GM20000 (cell line): Measurements from ENCODE around the gene STKLD1.

Source experiments
- DNase-seq: peaks from one replicate; pipeline ENCODE4 v3.0.0; 2012; ENCODE audit warnings: low spot score
- TF ChIP-seq, protein P1 (sequence below): IDR thresholded peaks from 2 replicates; pipeline ENCODE4 v1.5.1; 2012; ENCODE audit warnings: mild to moderate bottlenecking, control low read depth; ENCODE audit errors: extremely low read depth, missing control alignments

The STKLD1 gene

DNA sequence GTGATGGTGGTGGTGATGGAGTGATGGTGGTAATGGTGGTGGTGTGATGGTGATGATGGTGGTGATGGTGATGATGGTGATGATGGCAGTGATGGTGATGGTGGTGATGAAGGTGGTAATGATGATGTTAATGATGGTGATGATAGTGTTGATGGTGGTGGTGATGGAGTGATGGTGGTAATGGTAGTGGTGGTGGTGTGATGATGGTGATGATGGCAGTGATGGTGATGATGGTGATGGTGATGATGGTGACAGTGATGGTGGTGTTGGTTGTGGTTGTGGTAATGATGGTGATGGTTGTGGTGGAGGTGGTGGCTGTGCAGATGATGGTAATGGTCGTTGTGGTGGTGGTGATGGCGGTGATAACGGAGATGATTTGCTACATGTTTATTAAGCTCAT, 7.3 kb downstream of the STKLD1 start:
- no peak for DNase-seq

DNA sequence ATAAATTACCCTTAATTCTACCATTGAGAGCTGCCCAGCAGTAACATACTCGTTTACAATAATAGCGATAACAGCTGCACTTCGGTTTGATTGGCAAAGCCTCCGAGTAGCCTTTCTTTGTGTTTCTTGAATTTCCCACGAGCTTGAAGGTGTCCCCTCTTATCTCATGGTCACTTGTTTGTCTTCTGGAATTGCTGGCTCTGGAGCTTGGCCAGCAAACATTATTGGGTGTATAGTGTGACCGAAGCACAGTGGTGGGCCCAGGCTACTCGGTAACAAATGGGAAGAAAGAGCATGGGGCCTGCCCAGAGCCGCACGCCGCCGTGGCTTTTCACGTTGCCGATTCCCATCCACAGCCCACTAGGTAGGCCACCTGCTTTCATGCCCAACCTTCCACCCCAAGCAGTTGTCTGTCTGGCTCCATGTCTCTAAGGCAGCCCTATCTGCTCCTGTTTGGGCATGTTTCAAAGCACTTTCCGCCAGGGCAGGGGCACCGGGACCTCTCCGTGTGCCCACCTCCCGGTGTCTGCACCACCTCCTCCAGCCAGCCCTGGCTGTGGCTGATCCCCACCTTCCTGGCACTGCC, 8.7 kb downstream of the STKLD1 start:
- no peak for DNase-seq
- TF ChIP-seq, protein P1, sequence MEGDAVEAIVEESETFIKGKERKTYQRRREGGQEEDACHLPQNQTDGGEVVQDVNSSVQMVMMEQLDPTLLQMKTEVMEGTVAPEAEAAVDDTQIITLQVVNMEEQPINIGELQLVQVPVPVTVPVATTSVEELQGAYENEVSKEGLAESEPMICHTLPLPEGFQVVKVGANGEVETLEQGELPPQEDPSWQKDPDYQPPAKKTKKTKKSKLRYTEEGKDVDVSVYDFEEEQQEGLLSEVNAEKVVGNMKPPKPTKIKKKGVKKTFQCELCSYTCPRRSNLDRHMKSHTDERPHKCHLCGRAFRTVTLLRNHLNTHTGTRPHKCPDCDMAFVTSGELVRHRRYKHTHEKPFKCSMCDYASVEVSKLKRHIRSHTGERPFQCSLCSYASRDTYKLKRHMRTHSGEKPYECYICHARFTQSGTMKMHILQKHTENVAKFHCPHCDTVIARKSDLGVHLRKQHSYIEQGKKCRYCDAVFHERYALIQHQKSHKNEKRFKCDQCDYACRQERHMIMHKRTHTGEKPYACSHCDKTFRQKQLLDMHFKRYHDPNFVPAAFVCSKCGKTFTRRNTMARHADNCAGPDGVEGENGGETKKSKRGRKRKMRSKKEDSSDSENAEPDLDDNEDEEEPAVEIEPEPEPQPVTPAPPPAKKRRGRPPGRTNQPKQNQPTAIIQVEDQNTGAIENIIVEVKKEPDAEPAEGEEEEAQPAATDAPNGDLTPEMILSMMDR: no peak

More for the DNA sequence above, 7.3 kb downstream of the STKLD1 start:
- TF ChIP-seq, protein P1: no peak

DNA sequence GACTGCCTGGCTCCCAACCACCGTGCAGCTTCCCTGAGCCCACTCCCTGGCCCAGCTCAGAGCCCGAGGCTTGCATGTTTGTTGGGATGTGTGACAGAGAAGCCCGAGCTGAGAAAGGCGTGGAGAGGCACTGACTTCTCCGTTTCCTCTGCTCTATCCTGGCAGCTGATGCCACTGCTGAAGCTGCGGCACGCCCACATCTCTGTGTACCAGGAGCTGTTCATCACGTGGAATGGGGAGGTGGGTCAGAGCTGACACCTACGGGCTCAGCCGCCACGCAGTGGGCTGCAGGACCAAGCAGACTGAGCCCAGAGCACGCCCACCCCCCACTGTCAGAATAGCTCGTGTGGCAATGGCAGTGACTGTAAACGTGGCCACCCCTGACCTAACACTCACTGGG, 9.3 kb downstream of the STKLD1 start:
- no peak for DNase-seq
- TF ChIP-seq, protein P1: no peak

DNA sequence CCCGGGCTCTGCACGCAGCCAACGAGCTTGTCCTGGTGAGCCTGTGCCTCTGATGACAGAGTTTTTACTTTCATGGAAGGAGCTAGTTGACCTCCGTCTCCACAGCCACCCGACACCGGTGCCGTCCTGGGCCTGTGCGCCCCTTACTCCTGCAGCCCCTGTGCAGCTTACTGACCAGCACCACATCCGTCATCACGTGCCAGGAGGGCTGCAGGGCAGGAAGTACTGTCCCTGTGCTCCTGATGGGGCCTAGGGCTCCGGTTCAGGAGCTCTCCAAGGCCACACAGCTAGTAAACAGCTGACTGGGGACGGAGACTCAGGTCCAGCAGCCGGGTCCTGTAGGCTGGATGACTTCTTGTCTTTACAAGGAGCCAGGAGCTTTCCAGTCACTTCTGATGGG, 10.2 kb downstream of the STKLD1 start:
- no peak for DNase-seq
- TF ChIP-seq, protein P1: no peak

DNA sequence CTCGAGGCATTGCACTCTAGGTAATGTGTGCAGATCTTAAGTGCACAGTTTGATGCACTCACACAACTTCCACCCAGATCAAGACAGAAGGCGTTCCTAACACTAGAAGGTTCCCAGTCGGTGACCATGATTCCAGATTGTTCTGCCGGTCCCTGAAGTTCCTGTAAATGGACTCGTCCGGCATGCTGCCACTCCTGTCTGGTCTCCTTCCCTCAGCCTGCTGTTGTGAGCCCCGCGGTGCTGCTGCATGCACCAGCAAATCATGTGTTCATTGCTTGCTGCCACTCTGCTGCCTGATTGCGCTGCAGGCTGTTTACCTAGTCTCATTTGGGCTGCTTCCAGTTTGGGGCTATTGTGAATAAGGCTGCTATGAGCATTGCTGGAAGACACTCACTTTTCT, 11.5 kb downstream of the STKLD1 start:
- TF ChIP-seq, protein P1: no peak
- DNase-seq: no peak

DNA sequence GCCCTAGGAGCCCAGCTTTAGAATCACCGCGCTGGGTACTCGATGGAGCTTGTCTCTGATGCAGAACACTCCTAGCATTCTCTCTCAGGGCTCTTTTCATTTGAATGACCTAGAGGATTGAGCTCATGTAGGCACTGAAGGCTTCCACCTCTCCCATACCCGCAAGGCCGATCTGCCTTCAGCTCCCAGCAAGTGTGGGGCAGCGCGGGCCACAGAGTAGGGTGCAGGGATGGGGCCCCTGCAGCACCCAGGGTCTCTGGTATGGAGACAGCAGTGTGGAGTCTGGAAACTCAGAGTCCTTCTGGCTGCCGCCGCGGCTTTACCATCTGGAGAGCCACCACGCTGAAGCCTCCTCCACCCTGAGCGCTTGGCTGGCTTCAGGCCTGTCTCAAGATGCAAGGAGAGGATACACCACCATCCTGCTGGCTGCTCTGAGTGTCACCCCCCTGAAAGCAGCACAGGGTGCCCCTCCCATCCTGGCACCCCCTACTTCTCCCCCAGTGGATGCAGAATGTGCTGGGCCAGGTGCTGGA, 12.9 kb downstream of the STKLD1 start:
- TF ChIP-seq, protein P1: no peak
- no peak for DNase-seq

DNA sequence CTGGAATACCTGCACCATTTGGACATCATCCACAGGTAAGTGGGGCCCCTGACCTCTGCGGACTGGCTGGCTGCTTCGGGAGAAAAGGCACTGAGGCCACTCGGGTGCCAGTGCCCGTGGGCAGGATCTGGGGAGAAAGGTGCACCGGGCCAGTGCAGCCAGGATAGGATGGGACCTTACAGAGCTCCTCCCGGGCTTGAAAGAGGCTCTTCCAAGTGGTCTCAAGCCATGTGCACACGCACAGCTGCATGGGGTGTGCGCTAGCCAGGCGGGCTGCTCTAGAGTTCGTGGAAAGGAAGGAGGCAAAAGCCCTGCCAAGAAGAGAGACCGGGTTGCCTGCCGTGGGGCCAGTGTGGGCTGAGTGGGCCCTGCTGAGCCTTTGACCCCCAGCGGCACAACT, 13.4 kb downstream of the STKLD1 start:
- DNase-seq: no peak
- TF ChIP-seq, protein P1: no peak
